Activated CD4-positive, alpha-beta memory T cell treated with anti-CD3 and anti-CD28 coated beads for 36 hours (primary cell): ENCODE data around the gene POLE2. TPM values are rescaled to one million over a fixed set of nuclear protein-coding genes. Genes with fewer than 3 reads are reported as not detected.
"Not testable (repeated sequence)": the region's sequence is repeated elsewhere in the genome, so short reads cannot be mapped to it uniquely, and the experiment has no call there.

Source experiments
- CTCF ChIA-PET: fragments of 350-600 bp; sonication (Branson Sonifier 250); formaldehyde crosslinking; loops from one replicate; lab custom pipeline; 2021; ENCODE audit warnings: antibody characterized with exemption, inconsistent platforms; lab: Charles Lee
- POLR2A ChIA-PET: fragments of 350-600 bp; sonication (Branson Sonifier 250); formaldehyde crosslinking; loops from one replicate; lab custom pipeline; 2021; ENCODE audit warnings: antibody characterized with exemption; lab: Charles Lee
- DNase-seq: peaks from one replicate; pipeline ENCODE4 v3.0.0-alpha.2; 2020
- H3K27ac Mint-ChIP-seq: one replicate; pipeline ENCODE4 v1.8.0; 2021; ENCODE audit warnings: mixed read lengths
- H3K27me3 Mint-ChIP-seq: one replicate; pipeline ENCODE4 v1.8.0; 2021; ENCODE audit warnings: mixed read lengths
- H3K36me3 Mint-ChIP-seq: one replicate; pipeline ENCODE4 v1.8.0; 2021; ENCODE audit warnings: mixed read lengths
- H3K4me1 Mint-ChIP-seq: one replicate; pipeline ENCODE4 v1.8.0; 2021; ENCODE audit warnings: low read depth, mixed read lengths
- H3K4me3 Mint-ChIP-seq: one replicate; pipeline ENCODE4 v1.8.0; 2021; ENCODE audit warnings: mild to moderate bottlenecking, mixed read lengths
- H3K9me3 Mint-ChIP-seq: one replicate; pipeline ENCODE4 v1.8.0; 2021; ENCODE audit warnings: mixed read lengths
- intact Hi-C: fragments of 100-400 bp; cut with micrococcal nuclease; formaldehyde crosslinking; loops from one replicate; pipeline ENCODE4 v1.15.1; 2023
- total RNA-seq, 2 experiments: library from RNA; stranded (reverse); gene quantifications; one replicate each; pipeline ENCODE4 v1.2.3, GENCODE V29; 2021

The POLE2 gene
- total RNA-seq, 2 experiments from 2014 or later = 41.3 to 43.4 TPM

DNA sequence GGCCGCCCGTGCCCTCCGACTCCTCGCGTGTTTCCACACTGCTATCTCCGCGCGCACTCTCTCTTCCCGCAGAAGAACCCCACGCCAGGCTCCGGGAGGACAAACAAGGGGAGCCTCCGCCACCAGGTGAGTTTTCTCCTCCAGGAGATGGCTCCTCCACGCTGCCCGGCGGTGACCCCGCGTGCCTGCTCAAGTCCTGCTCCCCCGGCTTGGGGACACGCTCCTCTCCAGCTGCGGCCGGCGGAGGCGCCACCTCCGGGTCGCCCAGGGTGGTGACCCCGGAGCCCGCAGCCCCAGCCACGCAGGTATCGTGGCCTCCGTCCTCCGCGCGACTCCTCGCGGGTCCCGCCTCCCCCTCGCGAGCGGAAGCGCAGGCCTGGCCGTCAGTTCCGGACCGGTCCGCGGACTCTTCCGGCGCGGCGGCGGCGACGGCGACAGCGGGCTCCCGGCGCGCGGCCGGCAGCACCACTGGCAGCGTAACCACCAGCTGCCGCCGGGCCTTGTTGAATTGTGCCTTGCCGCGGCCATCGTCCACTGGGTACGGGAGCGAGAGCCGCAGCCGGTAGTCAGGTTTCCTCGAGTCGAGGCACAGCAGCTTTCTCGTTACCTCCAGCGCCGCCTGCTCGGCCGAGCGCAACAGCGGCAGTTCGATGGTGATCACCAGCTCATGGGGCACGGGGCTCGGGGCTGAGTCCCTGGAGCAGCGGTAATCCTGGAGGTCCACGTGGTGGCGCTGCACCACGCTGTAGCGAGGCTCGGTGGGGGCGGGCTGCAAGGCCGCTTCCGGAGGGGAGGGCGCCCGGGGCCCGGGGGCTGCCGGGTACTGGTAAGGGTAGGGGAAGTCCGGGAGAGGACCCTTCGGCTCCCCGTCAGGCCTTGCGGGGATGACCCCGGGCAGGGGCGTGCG lies 54.1 kb downstream of the POLE2 start:
- CTCF ChIA-PET = interaction anchor here (0.6 to 5.6 kb wide), 29 partner anchors 11 to 687 kb away, joined by 3 to 100 read pairs (median 3); partner anchors contain the start of genes KLHDC2, LRR1, MGAT2 and NEMF
- H3K4me1 Mint-ChIP-seq = peaks cover 42% of the 10 kb centered on the region
- H3K27me3 Mint-ChIP-seq = no peaks in the 10 kb centered on the region

GRCh38 chr14:49623941-49624839 lies 63.8 kb downstream of the POLE2 start:
- CTCF ChIA-PET = interaction anchor here (0.9 to 7.1 kb wide), 6 partner anchors 9 to 238 kb away, joined by 3 to 100 read pairs (median 5); partner anchors contain the start of genes DNAAF2, NEMF and RPS29
- Mint-ChIP-seq H3K9me3 (no peaks in the 10 kb centered on the region), H3K27ac (peak overlapping the region; percentile 86), H3K27me3 (no peaks in the 10 kb centered on the region), H3K36me3 (peaks cover 40% of the 10 kb centered on the region), H3K4me1 (peaks cover 41% of the 10 kb centered on the region), H3K4me3 (peak overlapping the region; percentile 96)
- POLR2A ChIA-PET = interaction anchor here (0.6 to 2.4 kb wide), 8 partner anchors 9 to 274 kb away, joined by 3 to 21 read pairs (median 3); partner anchors contain the start of genes ARF6, DNAAF2 and LRR1
- intact Hi-C loops = loop anchor here (5.0 kb wide), 2 partner anchors 162 to 438 kb away; no protein-coding TSS in a partner anchor
- DNase-seq = peak; percentile 42

More for the DNA sequence above, 54.1 kb downstream of the POLE2 start:
- peak; percentile 97 for DNase-seq
- intact Hi-C loops = loop anchor here (1.0 to 10.0 kb wide), 15 partner anchors 14 to 898 kb away; partner anchors contain the start of genes DMAC2L, L2HGDH, LRR1 and MAP4K5
- Mint-ChIP-seq H3K27ac (peak overlapping the region; percentile 95), H3K4me3 (peak overlapping the region; percentile 91), H3K36me3 (peaks cover 36% of the 10 kb centered on the region), H3K9me3 (no peaks in the 10 kb centered on the region)
- POLR2A ChIA-PET = interaction anchor here (0.7 to 5.3 kb wide), 17 partner anchors 10 to 405 kb away, joined by 3 to 102 read pairs (median 5); partner anchors contain the start of genes KLHDC2, LRR1, MGAT2 and NEMF

GRCh38 chr14:49623387-49623786 lies 64.6 kb downstream of the POLE2 start:
- Mint-ChIP-seq H3K4me1 (peaks cover 38% of the 10 kb centered on the region), H3K9me3 (no peaks in the 10 kb centered on the region), H3K4me3 (peak overlapping the region; percentile 96), H3K27me3 (no peaks in the 10 kb centered on the region), H3K36me3 (peaks cover 47% of the 10 kb centered on the region), H3K27ac (peak overlapping the region; percentile 86)
- DNase-seq = no peak
- intact Hi-C loops = loop anchor here (5.0 kb wide), 2 partner anchors 161 to 439 kb away; no protein-coding TSS in a partner anchor
- CTCF ChIA-PET = interaction anchor here (1.3 to 7.1 kb wide), 5 partner anchors 10 to 238 kb away, joined by 3 to 100 read pairs (median 7); partner anchors contain the start of genes DNAAF2, NEMF and RPS29
- POLR2A ChIA-PET = interaction anchor here (0.8 to 2.4 kb wide), 4 partner anchors 10 to 240 kb away, joined by 3 to 21 read pairs (median 4); partner anchors contain the start of gene DNAAF2

GRCh38 chr14:49622022-49622607 lies 65.9 kb downstream of the POLE2 start:
- POLR2A ChIA-PET = interaction anchor here (0.8 to 3.5 kb wide), 8 partner anchors 11 to 378 kb away, joined by 3 to 102 read pairs (median 20); partner anchors contain the start of genes DNAAF2, KLHDC2, LRR1 and RPS29
- Mint-ChIP-seq H3K9me3 (no peaks in the 10 kb centered on the region), H3K4me1 (peaks cover 42% of the 10 kb centered on the region), H3K27ac (peak overlapping the region; percentile 96), H3K36me3 (peaks cover 52% of the 10 kb centered on the region), H3K27me3 (no peaks in the 10 kb centered on the region), H3K4me3 (peak overlapping the region; percentile 96)
- DNase-seq = no peak
- CTCF ChIA-PET = interaction anchor here (2.3 to 7.1 kb wide), 6 partner anchors 11 to 240 kb away, joined by 8 to 100 read pairs (median 12); partner anchors contain the start of genes DNAAF2, LRR1, NEMF and RPS29
- intact Hi-C loops = loop anchor here (5.0 kb wide), 2 partner anchors 160 to 440 kb away; no protein-coding TSS in a partner anchor

DNA sequence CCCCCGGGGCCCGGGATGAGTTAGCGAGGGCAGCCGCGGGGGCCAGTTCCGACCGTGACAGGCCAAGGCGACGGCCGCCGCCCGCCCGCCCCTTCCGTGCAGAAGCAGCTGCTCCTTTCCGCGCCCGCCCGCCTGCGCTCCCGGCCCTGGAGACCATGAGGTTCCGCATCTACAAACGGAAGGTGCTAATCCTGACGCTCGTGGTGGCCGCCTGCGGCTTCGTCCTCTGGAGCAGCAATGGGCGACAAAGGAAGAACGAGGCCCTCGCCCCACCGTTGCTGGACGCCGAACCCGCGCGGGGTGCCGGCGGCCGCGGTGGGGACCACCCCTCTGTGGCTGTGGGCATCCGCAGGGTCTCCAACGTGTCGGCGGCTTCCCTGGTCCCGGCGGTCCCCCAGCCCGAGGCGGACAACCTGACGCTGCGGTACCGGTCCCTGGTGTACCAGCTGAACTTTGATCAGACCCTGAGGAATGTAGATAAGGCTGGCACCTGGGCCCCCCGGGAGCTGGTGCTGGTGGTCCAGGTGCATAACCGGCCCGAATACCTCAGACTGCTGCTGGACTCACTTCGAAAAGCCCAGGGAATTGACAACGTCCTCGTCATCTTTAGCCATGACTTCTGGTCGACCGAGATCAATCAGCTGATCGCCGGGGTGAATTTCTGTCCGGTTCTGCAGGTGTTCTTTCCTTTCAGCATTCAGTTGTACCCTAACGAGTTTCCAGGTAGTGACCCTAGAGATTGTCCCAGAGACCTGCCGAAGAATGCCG lies 66.7 kb downstream of the POLE2 start:
- H3K36me3 Mint-ChIP-seq = peaks cover 51% of the 10 kb centered on the region
- CTCF ChIA-PET = interaction anchor here (0.6 to 7.1 kb wide), 8 partner anchors 12 to 241 kb away, joined by 3 to 100 read pairs (median 9); partner anchors contain the start of genes DNAAF2, KLHDC2, LRR1 and NEMF
- peak overlapping the region; percentile 96 for H3K4me3 Mint-ChIP-seq
- no peaks in the 10 kb centered on the region for H3K9me3 Mint-ChIP-seq
- H3K27ac Mint-ChIP-seq = peak overlapping the region; percentile 96
- intact Hi-C loops = loop anchor here (2.0 to 5.0 kb wide), 4 partner anchors 159 to 692 kb away; partner anchors contain the start of genes ARF6, DMAC2L and L2HGDH
- DNase-seq = peak; percentile 75
- POLR2A ChIA-PET = interaction anchor here (0.8 to 3.5 kb wide), 17 partner anchors 9 to 495 kb away, joined by 3 to 102 read pairs (median 7); partner anchors contain the start of genes DNAAF2, KLHDC2, LRR1 and NEMF
- H3K27me3 Mint-ChIP-seq = no peaks in the 10 kb centered on the region
- H3K4me1 Mint-ChIP-seq = peaks cover 43% of the 10 kb centered on the region

DNA sequence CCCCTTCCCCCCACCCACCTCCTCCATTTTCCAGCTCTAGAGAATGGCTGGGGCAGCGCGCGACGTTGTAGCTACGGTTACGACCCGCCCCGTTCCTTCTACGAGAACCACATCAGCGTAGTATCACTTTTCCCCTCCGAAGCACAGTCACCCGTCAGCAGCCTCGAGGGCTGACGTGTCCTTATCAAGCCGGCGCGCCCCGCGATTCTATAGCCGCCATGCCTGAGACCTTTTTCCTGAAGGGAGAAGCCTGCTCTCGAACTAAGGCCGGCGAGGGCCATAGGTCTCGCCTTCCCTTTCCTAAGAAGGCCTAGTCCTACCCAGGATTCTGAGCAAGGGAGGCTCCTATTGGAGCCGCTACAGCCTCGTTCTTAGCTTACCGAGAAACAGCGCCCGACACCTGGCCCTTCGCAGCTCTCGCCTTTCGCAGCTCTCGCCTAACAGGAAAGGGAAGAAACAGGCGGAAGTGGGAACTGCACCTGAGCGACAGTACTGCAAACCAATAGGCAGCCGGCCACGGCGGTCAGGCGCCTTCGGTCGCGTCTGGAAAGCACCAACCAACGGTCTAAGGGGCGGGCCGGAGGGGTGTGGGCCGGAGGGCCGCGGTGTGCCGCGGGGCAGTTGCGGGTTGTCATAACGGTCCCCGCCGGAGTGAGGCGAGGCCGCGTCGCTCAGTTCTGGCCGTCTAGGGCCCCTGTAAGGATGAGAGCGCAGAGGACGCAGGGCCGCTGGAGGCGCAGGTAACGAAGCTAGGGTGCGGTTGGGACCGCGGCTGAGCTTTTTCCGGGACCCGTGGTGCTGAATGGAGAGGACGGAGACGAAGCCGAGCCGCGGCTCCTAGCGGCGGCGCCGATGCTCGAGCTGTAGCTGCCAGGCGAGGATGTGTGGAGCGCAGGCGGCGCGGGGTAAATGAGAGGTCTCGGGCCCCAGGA lies 67.6 kb downstream of the POLE2 start, which contains the start of the genes MGAT2 and RPL36AL:
Gene MGAT2, plus strand, starts transcription at position 618 of the 932 bp plus-strand sequence. CDS start 470 bp downstream, outside the sequence.
Gene RPL36AL, minus strand, starts transcription at position 445 of the 932 bp plus-strand sequence. CDS start 1,522 bp downstream, outside the sequence.
- Mint-ChIP-seq H3K36me3 (peaks cover 53% of the 10 kb centered on the region), H3K27ac (peak within 1 kb of the TSS; percentile 96), H3K9me3 (no peaks in the 10 kb centered on the region), H3K4me3 (peak within 1 kb of the TSS; percentile 96), H3K4me1 (peaks cover 39% of the 10 kb centered on the region), H3K27me3 (no peaks in the 10 kb centered on the region)
- ChIA-PET POLR2A (interaction anchor here (0.6 to 3.5 kb wide), 20 partner anchors 9 to 496 kb away, joined by 3 to 102 read pairs (median 6); partner anchors contain the start of genes DNAAF2, KLHDC2, LRR1 and NEMF), CTCF (interaction anchor here (0.7 to 7.1 kb wide), 11 partner anchors 12 to 243 kb away, joined by 3 to 100 read pairs (median 6); partner anchors contain the start of genes DNAAF2, KLHDC2, LRR1 and NEMF)
- intact Hi-C loops = loop anchor here (1.0 to 5.0 kb wide), 8 partner anchors 14 to 692 kb away; partner anchors contain the start of genes ARF6, DMAC2L, KLHDC2 and L2HGDH
- DNase-seq = peak; percentile 98

GRCh38 chr14:49619730-49620129 lies 68.3 kb downstream of the POLE2 start:
- Mint-ChIP-seq H3K9me3 (no peaks in the 10 kb centered on the region), H3K27me3 (no peaks in the 10 kb centered on the region), H3K36me3 (peaks cover 53% of the 10 kb centered on the region), H3K27ac (peak overlapping the region; percentile 96), H3K4me1 (peaks cover 34% of the 10 kb centered on the region), H3K4me3 (peak overlapping the region; percentile 96)
- DNase-seq = no peak
- intact Hi-C loops = loop anchor here (1.0 to 5.0 kb wide), 8 partner anchors 15 to 693 kb away; partner anchors contain the start of genes ARF6, DMAC2L, KLHDC2 and L2HGDH
- ChIA-PET CTCF (interaction anchor here (0.7 to 7.1 kb wide), 9 partner anchors 14 to 244 kb away, joined by 3 to 100 read pairs (median 8); partner anchors contain the start of genes DNAAF2, KLHDC2, LRR1 and NEMF), POLR2A (interaction anchor here (0.6 to 3.5 kb wide), 14 partner anchors 10 to 497 kb away, joined by 3 to 102 read pairs (median 8); partner anchors contain the start of genes DNAAF2, KLHDC2, LRR1 and POLE2)

- DNase-seq = peak; percentile 33
- H3K27me3 Mint-ChIP-seq, intact Hi-C loops, H3K9me3 Mint-ChIP-seq: not testable (repeated sequence)
- Mint-ChIP-seq H3K4me3 (peak overlapping the region; percentile 96), H3K4me1 (peaks cover 31% of the 10 kb centered on the region), H3K36me3 (peaks cover 52% of the 10 kb centered on the region), H3K27ac (peak overlapping the region; percentile 96)
- POLR2A ChIA-PET = interaction anchor here (2.2 to 3.5 kb wide), 5 partner anchors 14 to 243 kb away, joined by 8 to 102 read pairs (median 21); partner anchors contain the start of genes DNAAF2, KLHDC2 and RPS29
- CTCF ChIA-PET = interaction anchor here (1.2 to 7.1 kb wide), 7 partner anchors 14 to 243 kb away, joined by 3 to 100 read pairs (median 10); partner anchors contain the start of genes DNAAF2, KLHDC2, LRR1 and NEMF
Measured at GRCh38 chr14:49619273-49619672, 68.7 kb downstream of the POLE2 start.
